GM18498 (cell line): ENCODE results near the gene CCR6.
"Not testable (repeated sequence)": the region's sequence is repeated elsewhere in the genome, so short reads cannot be mapped to it uniquely, and the experiment has no call there.

Experiments used
- ATAC-seq: cut with Tn5 transposase; IDR thresholded peaks from one replicate; pipeline ENCODE4 v1.9.1; 2021; ENCODE audit warnings: mild to moderate bottlenecking, moderate library complexity; ENCODE audit not compliant: unreplicated experiment

The CCR6 gene

DNA sequence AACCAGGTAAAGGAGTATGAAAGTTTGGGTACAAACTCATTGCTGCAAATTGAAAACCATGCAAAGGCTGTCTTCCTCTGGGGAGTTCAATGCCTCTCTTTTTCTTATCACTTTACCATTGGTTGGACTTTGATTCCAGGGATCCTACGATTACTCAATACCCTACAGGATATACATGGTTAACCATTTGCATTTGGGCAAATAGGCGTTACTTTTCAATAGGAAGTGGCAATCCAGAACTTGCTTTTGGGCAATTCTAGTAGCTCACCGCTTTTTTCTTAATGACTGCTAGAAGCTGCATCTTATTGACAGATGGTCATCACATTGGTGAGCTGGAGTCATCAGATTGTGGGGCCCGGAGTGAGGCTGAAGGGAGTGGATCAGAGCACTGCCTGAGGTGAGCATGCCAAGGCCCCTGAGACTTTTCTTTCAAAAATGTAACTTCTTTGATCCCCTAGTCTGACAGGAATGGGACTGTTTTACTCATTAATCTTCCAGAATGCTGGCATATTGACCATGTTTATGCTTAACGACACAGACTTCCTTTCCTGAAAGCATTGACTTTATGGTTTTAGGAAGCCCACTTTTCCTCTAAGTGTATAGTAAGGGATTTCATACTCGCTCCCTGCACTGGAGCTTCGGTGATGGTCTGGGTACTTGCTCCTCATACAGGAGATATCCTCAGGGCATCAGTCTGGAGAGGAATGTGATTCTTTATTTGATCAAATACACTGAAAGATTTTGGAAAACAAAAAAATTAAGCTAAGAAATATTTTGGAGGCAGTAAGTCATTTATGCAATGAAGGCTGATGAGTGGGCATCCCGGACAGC is at the start of gene CCR6:
CCR6 (plus strand) TSS at position 270 of the 831 bp plus-strand sequence. CDS start 13,039 bp downstream, outside the sequence.
- ATAC-seq: peak; percentile 25

DNA sequence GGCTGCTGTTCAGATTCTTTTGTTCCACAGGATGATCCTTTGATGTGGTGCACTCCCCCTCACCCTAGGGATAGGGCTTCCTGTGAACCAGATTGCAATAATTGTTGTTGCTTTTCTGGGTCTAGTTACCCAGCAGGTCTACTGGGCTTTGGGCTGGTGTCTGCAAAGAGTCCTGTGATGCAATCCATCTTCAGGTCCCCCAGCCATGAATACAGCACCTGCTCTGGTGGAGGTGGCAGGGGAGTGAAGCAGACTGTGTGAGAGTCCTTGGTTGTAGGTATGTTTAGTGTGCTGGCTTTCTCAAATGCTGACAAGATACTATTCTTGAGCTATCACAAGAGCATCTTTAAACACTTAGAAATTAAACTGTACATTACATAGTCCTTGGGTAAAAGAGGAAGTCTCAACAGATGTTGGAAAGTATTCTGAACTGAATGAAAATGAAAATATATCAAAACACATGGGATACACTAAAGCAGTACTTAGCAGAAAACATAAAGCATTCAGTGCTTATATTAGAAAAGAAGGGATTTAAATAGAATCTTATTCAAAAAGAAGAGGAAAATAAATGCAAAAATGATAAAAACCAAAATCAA is 49.1 kb upstream of the CCR6 start:
- ATAC-seq: no peak

DNA sequence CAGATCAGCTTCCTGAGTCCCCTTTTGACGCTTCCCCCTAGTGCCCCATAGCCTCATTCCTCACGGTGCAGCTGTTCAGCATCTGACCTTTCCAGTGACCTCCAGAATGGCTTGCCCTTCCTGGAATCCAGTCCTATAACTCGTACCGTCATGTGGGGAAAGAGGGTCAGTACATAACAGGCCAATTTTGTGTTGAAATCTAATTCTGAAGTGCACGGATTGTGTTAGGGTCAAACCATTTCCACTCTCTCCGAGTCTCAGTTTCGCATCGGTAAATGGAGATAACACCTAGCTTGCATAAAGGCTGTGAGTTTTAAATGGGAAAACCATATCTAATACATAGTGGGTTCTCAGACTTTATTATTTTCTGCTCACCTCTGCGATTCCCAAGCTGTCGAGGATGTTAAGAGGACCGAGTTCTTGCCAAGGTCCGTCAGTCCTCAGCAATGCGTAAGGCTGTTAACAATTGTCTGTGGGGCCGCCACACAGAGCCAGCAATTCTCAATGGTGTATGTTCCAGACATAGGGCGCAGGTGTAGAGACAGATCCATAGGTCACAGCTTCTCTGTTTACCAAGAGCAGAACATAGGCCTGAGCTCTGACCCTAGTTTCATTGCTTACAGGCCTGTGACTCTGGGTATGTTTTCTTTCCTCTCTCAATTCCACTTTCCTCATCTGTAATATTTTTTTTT is 45.5 kb upstream of the CCR6 start:
- no peak for ATAC-seq

- ATAC-seq: no peak
These were observed 44.2 kb upstream of the CCR6 start for GRCh38 chr6:167078745-167079144.

- ATAC-seq: peak; percentile 99
These were observed 43.0 kb upstream of the CCR6 start for GRCh38 chr6:167079853-167080297.

DNA sequence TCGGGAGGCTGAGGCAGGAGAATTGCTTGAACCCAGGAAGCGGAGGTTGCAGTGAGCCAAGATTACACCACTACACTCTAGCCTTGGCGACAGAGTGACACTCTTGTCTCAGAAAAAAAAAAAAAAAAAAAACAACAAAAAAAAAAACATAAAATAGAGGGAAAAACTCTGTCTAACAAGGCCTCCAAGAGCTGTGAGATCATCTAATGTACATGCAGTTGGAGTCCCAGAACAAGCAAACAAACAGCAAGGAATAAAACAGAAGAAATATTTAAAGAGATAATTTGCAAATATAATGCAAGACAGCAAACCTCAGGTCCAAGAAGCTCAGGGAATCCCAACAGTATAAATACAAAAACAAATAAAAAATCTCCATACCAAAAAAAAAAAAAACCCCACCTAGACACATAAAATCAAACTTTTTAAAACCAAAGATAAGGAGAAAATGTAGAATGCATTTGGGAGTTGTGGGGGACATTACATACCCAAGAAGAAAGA is 35.0 kb upstream of the CCR6 start:
- no peak for ATAC-seq

GRCh38 chr6:167088741-167089140 is 34.2 kb upstream of the CCR6 start:
- ATAC-seq: not testable (repeated sequence)

GRCh38 chr6:167089243-167090142 is 33.4 kb upstream of the CCR6 start:
- no peak for ATAC-seq

- ATAC-seq: no peak
These were observed 32.7 kb upstream of the CCR6 start for GRCh38 chr6:167090171-167090570.

DNA sequence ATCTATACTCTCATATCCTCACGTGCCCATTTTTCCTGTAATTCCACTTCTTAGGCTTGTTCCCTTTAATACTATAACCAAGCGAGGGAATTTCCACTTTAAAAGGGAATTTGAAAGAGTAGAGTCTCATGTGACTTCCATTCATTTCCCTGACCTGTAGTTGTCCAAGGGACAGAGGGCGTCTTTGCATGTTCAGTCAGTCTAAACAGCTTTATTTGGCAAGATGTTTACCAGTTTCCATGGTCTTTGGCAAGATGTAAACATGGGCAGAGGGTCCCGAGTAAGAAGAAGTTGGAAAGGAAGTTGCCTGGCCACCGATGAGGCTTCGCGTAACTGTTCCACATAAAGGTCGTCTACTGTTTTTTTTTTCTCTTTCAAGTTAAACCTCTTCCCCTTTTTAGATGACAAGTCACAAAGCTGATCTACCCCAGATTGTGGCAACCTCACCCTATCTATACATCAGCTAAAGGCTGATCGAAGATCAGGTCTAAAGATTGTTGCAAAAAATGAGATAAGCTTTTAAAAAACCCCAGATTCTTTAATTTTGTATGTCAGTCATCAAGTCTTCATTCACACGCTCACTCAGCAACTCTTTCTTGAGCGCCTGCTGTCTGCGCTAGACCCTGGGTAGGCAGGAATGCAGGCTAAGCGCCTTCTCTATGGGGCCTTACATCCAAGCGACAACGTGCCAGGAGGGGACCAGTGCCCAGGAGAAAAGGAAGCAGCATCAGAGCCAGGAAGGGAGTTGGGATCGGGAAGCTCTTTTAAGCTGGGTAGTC is 31.7 kb upstream of the CCR6 start:
- peak; percentile 16 for ATAC-seq

GRCh38 chr6:167091805-167092107 is 31.1 kb upstream of the CCR6 start:
- no peak for ATAC-seq

GRCh38 chr6:167092672-167093339 is 30.1 kb upstream of the CCR6 start:
- no peak for ATAC-seq

- ATAC-seq: no peak
These were observed 29.4 kb upstream of the CCR6 start for GRCh38 chr6:167093406-167093921.

- ATAC-seq: peak; percentile 45
These were observed 28.9 kb upstream of the CCR6 start for GRCh38 chr6:167093922-167094432.

DNA sequence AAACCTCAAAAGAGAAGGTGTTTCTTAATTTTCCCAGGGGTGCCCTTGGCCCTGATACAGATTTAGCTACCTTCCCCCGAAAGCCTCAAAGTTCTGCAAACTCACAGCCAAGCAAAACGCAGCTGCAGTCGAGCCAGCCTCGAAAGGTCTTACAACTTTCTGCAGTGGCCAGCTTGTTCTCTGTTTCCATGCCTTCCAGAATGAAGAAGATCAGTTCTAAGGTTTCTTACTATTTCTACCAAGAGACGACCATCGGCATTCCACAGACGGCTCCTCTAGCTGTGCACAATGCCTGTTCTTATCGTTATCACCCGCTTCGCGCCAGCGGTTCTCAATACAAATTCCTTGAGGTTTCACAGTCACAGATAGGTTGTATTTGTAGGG is 28.5 kb upstream of the CCR6 start:
- peak; percentile 31 for ATAC-seq

DNA sequence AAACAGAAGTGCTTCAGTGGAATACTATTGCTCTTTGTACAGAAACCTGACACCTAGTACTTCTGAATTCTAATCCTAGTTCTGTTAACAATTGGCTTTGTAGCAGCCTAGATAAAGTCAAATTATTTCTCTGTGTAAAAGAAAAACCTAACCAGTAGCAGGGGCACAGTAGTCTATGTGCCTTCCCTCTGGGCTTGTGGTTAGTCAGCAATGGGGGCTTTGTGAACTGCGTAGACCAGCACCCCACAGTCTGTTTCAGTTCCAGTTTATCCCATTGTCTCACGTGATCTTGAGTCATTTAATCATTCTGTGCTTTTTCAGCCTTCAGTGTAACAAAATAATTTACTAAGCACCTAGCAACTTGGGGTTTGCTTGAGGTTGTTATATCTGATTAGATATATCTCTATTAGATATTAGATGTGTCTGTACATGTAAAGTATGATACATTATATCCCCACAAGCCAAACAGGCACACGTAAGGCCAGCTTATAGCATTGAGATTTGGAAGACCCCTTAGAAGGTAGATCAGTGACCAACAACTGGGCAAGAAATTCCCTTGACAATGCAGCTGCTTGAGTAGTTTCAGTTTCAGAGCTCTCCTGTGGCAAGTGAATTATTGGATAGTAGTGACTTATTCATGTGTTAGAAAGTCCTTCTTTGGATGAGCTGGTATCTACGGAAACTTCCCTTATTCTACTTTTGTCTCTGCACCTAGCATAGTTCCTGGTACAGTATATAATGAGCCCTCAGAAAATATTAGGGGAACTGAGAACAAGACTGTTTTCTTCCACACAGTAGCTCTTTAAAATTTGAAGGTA is 27.9 kb upstream of the CCR6 start:
- peak; percentile 51 for ATAC-seq

GRCh38 chr6:167095888-167096287 is 27.0 kb upstream of the CCR6 start:
- ATAC-seq: no peak

- ATAC-seq: no peak
These were observed 25.9 kb upstream of the CCR6 start for GRCh38 chr6:167096991-167097390.
